PFSK-1 (cell line): ENCODE measurements around the gene CALD1.

Source experiments
- FOXP2 ChIP-seq: optimal IDR thresholded peaks from 2 replicates; pipeline ENCODE3; 2011; ENCODE audit warnings: borderline replicate concordance, control low read depth, inconsistent platforms; ENCODE audit not compliant: insufficient read depth; ENCODE audit errors: extremely low read length, extremely low read depth
- POLR2AphosphoS5 ChIP-seq: IDR thresholded peaks from 2 replicates; pipeline ENCODE4 v1.6.1; 2012; ENCODE audit warnings: low read depth, mild to moderate bottlenecking, control low read depth, low read length, moderate library complexity
- SIN3A ChIP-seq: IDR thresholded peaks from 2 replicates; pipeline ENCODE4 v1.6.1; 2012; ENCODE audit warnings: mild to moderate bottlenecking, low read length, moderate library complexity, borderline replicate concordance; ENCODE audit not compliant: insufficient read depth
- TAF1 ChIP-seq: IDR thresholded peaks from 2 replicates; pipeline ENCODE4 v1.6.1; 2012; ENCODE audit warnings: low read length, control low read depth, borderline replicate concordance; ENCODE audit not compliant: insufficient read depth
- TF ChIP-seq, protein P1 (sequence below), 2 experiments: IDR thresholded peaks; 2 replicates each; pipeline versions ENCODE4 v1.6.1 to v1.8.0; 2011 to 2012; ENCODE audit warnings: low read depth in 2 of 2, low read length in 2 of 2, control low read depth in 1 of 2, inconsistent platforms in 1 of 2, mild to moderate bottlenecking in 1 of 2, moderate library complexity in 1 of 2; ENCODE audit not compliant: insufficient read depth in 1 of 2

CALD1 gene

DNA sequence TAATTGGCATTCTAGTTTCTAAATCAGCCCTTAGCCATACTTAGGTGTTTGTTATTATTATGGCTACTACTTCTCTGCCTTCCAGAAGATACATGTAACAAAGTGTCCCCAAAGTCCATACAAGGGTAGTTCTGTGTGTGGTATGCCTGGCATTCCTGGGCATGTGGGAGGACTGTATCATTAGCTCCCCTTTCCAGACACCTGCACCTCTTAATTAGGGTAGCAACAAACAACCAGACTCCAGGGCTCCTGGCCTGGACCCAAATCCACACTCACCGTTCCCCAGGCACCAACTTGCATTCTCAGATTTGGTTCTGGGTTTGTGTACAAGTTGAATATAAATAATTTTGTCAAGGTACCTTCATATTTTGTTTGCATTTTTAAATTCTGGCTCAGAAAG is 15.5 kb upstream of the CALD1 start:
- TF ChIP-seq FOXP2 = no peak
- TF ChIP-seq, protein P1, sequence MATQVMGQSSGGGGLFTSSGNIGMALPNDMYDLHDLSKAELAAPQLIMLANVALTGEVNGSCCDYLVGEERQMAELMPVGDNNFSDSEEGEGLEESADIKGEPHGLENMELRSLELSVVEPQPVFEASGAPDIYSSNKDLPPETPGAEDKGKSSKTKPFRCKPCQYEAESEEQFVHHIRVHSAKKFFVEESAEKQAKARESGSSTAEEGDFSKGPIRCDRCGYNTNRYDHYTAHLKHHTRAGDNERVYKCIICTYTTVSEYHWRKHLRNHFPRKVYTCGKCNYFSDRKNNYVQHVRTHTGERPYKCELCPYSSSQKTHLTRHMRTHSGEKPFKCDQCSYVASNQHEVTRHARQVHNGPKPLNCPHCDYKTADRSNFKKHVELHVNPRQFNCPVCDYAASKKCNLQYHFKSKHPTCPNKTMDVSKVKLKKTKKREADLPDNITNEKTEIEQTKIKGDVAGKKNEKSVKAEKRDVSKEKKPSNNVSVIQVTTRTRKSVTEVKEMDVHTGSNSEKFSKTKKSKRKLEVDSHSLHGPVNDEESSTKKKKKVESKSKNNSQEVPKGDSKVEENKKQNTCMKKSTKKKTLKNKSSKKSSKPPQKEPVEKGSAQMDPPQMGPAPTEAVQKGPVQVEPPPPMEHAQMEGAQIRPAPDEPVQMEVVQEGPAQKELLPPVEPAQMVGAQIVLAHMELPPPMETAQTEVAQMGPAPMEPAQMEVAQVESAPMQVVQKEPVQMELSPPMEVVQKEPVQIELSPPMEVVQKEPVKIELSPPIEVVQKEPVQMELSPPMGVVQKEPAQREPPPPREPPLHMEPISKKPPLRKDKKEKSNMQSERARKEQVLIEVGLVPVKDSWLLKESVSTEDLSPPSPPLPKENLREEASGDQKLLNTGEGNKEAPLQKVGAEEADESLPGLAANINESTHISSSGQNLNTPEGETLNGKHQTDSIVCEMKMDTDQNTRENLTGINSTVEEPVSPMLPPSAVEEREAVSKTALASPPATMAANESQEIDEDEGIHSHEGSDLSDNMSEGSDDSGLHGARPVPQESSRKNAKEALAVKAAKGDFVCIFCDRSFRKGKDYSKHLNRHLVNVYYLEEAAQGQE (IDR thresholded peaks at IDR 0.05; ENCODE audit: insufficient read depth in 1 of 2, low read depth in 2 of 2, low read length in 2 of 2) = no peak

GRCh38 chr7:134764365-134764764 is 15.1 kb upstream of the CALD1 start:
- TF ChIP-seq SIN3A (no peak), FOXP2 (no peak), TAF1 (no peak), POLR2AphosphoS5 (no peak)
- TF ChIP-seq, protein P1 (IDR thresholded peaks at IDR 0.05; ENCODE audit: insufficient read depth in 1 of 2, low read depth in 2 of 2, low read length in 2 of 2) = no peak

DNA sequence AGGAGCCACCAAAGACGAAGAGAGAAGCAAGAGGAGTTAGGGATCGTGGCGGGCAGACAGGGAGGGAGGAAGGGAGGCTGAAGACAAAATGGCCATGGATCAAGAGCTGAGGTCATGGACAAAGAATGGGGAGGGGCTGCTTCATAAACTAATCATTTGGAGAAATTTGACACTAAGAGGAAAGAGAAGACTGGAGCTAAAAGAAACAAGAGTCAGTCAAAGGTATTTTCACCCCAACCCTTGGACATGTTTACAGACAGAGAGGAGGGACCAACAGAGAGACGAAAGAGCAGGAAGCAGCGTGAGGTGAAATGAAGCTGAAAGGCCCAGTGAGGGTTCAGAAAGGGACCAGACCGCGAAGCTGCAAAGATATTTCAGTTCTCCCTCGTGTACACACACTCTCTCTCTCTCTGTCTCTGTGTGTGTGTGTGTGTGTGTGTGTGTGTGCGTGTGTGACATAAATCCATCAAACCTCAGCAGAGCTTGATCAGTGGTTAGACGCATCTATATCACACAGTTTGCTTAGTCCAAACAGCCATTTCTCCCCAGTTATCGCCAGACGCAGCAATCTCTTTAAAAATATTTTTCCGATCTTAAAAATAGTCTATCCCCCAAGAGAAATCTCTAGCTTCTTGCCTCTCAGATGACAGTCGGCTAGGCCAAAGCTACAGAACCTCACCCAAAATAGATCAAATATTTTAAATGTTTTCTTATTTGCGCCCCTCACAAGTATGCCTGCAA is 12.5 kb upstream of the CALD1 start:
- TF ChIP-seq SIN3A = no peak
- no peak for TF ChIP-seq TAF1
- TF ChIP-seq, protein P1 (IDR thresholded peaks at IDR 0.05; ENCODE audit: insufficient read depth in 1 of 2, low read depth in 2 of 2, low read length in 2 of 2) = no peak

DNA sequence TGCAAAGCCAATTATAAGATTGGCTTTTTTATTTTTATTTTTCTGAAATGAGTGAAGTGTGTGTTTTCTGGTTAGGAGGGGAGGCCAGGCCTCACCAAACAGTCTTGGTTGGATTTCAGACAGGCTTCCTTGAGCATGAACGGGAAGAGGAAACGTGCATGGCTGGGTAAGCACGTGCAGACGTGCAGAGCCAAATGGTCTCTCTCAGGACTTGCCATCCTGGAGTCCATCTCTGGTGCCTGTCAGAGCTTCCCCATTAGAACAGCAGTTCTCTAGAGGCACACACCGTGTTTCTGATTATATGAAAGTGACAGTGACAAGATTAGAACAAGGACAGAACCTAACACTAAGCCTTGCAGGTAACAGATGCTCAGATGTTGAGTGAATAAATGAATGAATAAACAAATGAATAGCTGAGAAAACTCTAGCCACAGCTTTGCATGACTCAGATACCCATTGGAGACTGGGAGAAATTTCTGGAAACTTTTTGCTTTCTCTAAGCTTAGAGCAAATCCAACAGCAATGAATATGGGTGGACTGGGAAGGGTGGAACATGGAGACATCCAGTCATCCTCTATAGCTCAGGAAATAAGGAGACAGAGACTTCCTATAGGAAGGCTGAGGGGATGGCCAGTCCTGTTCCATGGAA is 11.8 kb upstream of the CALD1 start:
- TF ChIP-seq FOXP2 = no peak
- TF ChIP-seq, protein P1 (IDR thresholded peaks at IDR 0.05; ENCODE audit: insufficient read depth in 1 of 2, low read depth in 2 of 2, low read length in 2 of 2) = no peak
- TF ChIP-seq POLR2AphosphoS5 = no peak
- TF ChIP-seq TAF1 = no peak
- no peak for TF ChIP-seq SIN3A

DNA sequence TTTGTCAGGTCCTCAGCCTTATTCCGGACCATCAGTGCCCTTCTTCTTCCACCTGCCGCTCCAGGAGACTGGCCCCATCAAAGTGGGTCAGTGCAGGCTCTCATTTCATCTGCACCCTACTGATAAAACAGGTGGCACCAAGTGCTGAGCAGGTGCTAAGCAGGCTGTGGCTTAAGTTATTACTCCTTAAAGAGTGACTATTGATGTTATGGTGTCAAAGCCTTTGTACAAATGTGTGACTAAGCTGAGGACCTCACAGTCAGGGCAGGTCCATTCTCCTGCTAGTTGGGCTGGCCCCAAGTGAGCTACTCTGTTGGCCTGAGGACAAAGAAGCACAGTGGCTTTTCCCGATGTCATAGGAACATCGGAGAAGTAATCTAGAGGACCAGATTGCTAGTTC is 11.2 kb upstream of the CALD1 start:
- no peak for TF ChIP-seq TAF1
- no peak for TF ChIP-seq POLR2AphosphoS5
- TF ChIP-seq FOXP2 = no peak
- no peak for TF ChIP-seq SIN3A
- TF ChIP-seq, protein P1 (IDR thresholded peaks at IDR 0.05; ENCODE audit: insufficient read depth in 1 of 2, low read depth in 2 of 2, low read length in 2 of 2) = no peak
